HS-5 (cell line): ENCODE measurements around the gene FOXO3.
"Not testable (repeated sequence)": the region's sequence is repeated elsewhere in the genome, so short reads cannot be mapped to it uniquely, and the experiment has no call there.

Source experiments
- DNase-seq: peaks from one replicate; pipeline ENCODE4 v3.0.0-alpha.2; 2012; ENCODE audit warnings: low read depth

Gene FOXO3

GRCh38 chr6:108661430-108661829 is 100.7 kb downstream of the FOXO3 start:
- peak; percentile 64 for DNase-seq

- no peak for DNase-seq
Measured at GRCh38 chr6:108661982-108662381, 101.3 kb downstream of the FOXO3 start.

DNA sequence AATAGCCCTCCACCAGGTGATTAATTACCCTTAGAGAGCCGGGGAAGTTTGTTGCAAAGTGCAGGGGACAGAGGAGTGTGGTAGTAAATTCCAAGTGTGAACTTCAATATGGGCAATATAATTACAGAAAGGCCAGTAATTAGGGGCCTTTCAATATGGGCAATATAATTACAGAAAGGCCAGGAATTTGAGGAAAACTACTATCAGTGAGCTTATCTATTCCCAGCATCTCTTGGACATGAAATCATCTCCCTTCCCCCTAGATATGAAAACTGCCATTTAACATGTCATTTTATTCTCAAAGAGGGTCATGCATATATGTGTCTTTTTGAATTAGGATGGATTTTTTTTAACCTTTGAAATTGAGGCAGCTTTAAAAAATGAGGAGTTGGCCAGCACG is 102.0 kb downstream of the FOXO3 start:
- DNase-seq: no peak

DNA sequence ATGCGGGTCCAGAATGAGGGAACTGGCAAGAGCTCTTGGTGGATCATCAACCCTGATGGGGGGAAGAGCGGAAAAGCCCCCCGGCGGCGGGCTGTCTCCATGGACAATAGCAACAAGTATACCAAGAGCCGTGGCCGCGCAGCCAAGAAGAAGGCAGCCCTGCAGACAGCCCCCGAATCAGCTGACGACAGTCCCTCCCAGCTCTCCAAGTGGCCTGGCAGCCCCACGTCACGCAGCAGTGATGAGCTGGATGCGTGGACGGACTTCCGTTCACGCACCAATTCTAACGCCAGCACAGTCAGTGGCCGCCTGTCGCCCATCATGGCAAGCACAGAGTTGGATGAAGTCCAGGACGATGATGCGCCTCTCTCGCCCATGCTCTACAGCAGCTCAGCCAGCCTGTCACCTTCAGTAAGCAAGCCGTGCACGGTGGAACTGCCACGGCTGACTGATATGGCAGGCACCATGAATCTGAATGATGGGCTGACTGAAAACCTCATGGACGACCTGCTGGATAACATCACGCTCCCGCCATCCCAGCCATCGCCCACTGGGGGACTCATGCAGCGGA is 102.9 kb downstream of the FOXO3 start:
- DNase-seq: not testable (repeated sequence)

GRCh38 chr6:108665495-108666196 is 104.9 kb downstream of the FOXO3 start:
- no peak for DNase-seq

- no peak for DNase-seq
Measured at GRCh38 chr6:108666656-108667260, 106.0 kb downstream of the FOXO3 start.

GRCh38 chr6:108667993-108668392 is 107.3 kb downstream of the FOXO3 start:
- DNase-seq: no peak

DNA sequence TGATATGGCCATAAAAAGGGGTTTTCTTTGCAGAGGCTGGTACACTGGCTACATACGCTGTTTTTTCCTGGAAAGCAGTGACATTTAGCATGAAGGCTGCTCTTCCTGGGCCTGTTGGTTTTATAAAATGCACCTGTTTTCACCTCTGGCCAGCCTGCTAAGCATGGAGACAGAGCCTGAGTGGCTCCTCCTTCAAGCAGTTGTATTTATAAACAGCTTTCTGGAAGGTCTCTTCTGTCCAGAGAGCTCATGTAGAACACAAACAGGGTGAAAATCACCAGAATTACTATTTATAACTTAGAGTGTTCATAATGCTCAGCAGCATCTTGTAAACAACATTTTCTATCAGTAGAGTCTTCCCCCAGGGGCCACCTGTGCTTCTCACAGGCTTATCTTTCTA is 109.0 kb downstream of the FOXO3 start:
- no peak for DNase-seq

DNA sequence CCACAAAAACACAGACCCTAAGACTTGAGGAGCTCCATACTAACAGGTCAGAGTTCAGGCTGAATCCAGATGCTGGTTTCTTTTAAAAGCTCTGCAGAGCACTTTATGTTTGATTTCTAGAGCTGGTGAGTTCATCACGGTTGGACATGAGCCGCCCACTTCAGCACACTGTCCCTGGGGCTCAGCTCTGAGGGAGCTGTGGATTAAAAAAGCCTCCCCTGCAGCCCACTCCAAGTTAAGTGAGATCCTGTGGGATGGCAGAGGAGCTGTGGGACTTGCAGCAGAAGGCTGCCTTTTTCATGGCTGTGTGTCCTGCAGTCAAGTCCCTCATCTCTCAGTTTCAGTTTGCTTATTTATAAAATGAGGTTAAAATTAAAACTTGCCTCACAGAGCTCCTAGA is 110.5 kb downstream of the FOXO3 start:
- DNase-seq: no peak

DNA sequence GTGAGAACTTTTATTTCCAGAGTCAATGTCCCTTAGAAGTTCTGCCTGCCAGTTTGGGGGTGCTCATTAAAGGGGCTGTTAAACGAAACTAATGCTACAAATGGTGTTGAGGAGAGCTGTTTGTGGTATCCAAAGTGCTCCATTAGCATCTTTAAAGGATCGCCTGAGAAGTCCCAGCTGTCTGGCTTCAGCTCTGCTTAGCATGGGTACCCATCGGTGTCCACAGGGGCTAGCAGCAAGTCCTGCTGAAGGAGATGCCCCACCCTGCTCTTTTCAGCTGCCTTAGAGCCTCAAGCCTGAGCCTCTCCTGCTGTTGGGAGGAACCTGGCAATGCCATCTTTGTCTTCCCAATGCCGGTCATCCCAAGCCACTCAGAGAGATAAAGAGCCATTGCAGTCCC is 111.1 kb downstream of the FOXO3 start:
- DNase-seq: no peak

- DNase-seq: no peak
Measured at GRCh38 chr6:108672641-108673040, 111.9 kb downstream of the FOXO3 start.

GRCh38 chr6:108673153-108673552 is 112.4 kb downstream of the FOXO3 start:
- no peak for DNase-seq

DNA sequence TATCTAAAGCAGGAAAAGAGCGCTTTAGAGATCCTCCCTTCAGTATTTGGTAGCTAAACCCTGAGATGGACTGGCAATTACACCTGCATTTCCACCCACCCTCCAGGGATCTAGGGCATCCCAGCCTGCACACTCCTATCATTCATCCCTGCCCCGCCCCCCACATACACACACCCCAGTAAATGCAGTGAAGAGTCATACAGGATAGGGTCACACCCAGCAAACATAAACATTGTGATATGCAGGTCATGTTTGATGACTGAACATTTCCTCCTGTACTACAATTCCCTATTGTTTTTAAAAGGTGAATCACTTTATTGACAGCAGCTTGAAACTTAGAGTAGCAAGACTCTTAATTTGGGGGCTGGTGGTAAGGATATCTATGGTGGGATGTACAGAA is 112.9 kb downstream of the FOXO3 start:
- no peak for DNase-seq

GRCh38 chr6:108675226-108676200 is 114.8 kb downstream of the FOXO3 start:
- no peak for DNase-seq

DNA sequence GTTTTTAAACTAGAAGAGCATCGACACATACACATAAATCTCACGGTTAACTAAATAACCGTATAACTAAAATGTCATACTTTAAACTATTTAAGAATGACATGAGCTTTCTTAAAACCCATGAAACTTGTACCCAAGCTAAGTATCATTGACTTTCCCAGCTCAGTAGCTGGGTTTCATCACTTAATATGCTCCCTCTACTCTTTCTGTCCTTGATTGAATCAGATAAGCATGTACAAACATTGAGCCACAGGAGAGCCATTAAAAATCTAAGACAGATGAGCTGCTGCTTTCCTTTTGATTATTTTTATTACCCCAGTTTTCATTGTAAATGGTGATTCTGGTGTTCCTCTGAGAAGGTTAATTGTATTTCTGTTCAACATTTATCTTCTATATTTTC is 115.8 kb downstream of the FOXO3 start:
- DNase-seq: no peak

DNA sequence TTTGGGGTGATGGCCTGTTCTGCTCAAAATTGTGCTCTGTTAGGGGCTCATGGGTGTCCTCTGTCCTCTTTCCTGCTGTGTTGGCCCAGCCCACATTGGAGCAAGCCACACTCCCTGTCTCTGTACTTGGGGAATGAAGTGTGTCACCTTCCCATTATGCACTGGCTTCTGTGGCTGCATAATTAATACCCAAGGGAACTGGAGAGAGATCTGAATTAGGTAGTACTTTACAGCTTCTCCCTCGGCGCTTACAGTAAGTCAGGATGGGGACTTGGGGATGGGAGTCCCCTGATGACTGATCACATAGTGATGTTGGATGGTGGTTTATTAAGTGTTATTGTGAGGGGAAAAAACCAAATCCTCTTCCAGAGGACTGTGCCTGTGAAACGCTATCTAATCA is 116.6 kb downstream of the FOXO3 start:
- DNase-seq: no peak

DNA sequence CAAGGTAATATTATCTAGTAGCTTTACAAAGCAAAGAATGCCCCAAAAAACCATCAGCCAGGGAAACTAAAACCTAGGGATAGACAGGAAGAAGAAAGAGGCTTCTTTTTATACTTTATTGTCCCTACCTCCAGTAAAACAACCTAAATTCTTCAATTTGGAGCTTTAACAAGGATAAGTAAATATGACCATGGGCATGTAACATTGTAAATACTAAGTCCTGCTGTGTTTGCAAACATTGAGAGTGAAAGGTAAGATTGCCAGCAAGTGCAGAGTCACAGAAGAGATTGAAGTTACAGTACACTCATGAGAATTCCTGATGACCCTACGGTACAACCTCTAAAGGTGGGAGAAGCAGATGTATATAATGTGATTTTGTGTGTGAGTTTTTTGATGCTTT is 117.2 kb downstream of the FOXO3 start:
- DNase-seq: no peak

GRCh38 chr6:108680314-108680713 is 119.6 kb downstream of the FOXO3 start:
- not testable (repeated sequence) for DNase-seq

DNA sequence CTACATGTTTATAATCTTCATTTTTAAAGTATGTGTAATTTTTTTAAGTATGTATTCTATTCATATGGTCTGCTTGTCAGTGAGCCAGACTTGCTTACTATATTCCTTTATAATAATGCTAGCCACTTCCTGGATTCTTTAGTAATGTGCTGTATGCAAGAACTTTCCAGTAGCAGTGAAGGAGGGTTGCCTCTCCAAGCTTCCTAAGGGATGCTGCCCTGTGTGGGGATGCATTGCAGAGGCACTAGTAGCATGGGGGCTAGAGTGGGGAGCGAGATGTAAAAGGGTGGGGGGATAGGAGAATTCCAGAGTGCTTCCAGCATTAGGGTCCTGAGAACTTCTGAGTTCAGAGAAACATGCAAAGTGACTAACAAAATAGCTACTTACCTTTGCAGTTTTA is 121.0 kb downstream of the FOXO3 start:
- not testable (repeated sequence) for DNase-seq

GRCh38 chr6:108682383-108683119 is 121.8 kb downstream of the FOXO3 start:
- not testable (repeated sequence) for DNase-seq

DNA sequence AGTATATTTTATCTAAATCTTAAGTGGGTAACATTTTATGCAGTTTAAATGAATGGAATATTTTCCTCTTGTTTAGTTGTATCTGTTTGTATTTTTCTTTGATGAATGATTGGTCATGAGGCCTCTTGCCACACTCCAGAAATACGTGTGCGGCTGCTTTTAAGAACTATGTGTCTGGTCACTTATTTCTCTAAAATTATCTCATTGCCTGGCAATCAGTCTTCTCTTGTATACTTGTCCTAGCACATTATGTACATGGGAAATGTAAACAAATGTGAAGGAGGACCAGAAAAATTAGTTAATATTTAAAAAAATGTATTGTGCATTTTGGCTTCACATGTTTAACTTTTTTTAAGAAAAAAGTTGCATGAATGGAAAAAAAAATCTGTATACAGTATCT is 123.3 kb downstream of the FOXO3 start:
- not testable (repeated sequence) for DNase-seq
